OCI-LY3 (cell line): ENCODE data around the gene ZBTB48.

Experiments
- H2AFZ ChIP-seq: fragments of 200-600, 300-600 bp; shearing (Covaris generic); 2 replicates; pipeline ENCODE4 v1.6.0; 2014; ENCODE audit warnings: antibody characterized with exemption, low read depth, low read length
- H3K27ac ChIP-seq: fragments of 200-600, 300-600 bp; sonication (generic); 2 replicates; pipeline ENCODE4 v1.5.1; 2014; ENCODE audit warnings: mild to moderate bottlenecking, low read length, moderate library complexity, mixed read lengths
- H3K27me3 ChIP-seq: fragments of 200-600, 300-600 bp; sonication (generic); 2 replicates; pipeline ENCODE4 v1.6.1; 2014; ENCODE audit warnings: low read depth, low read length, mixed read lengths
- H3K36me3 ChIP-seq: fragments of 200-600, 300-600 bp; sonication (generic); replicated peaks from 2 replicates; pipeline ENCODE3; 2014; ENCODE audit warnings: low read depth, low read length, mixed read lengths
- H3K4me1 ChIP-seq: fragments of 300-600, 200-600 bp; sonication (generic); 2 replicates; pipeline ENCODE4 v1.6.1; 2014; ENCODE audit warnings: low read length, mixed read lengths
- H3K4me2 ChIP-seq: fragments of 200-600, 300-600 bp; sonication (generic); 2 replicates; pipeline ENCODE4 v1.6.1; 2014; ENCODE audit warnings: low read length, mixed read lengths
- H3K4me3 ChIP-seq: fragments of 300-600, 200-600 bp; sonication (generic); 2 replicates; pipeline ENCODE4 v1.5.1; 2014; ENCODE audit warnings: antibody characterized with exemption, mild to moderate bottlenecking, low read length, moderate library complexity
- H3K79me2 ChIP-seq: fragments of 300-600, 200-600 bp; shearing (Covaris generic); 2 replicates; pipeline ENCODE4 v1.6.1; 2014; ENCODE audit warnings: mild to moderate bottlenecking, low read length, mixed read lengths
- H3K9ac ChIP-seq: fragments of 300-600, 200-600 bp; shearing (Covaris generic); 2 replicates; pipeline ENCODE4 v1.6.0; 2014; ENCODE audit warnings: mild to moderate bottlenecking, low read length, moderate library complexity
- H3K9me3 ChIP-seq: fragments of 200-600, 300-600 bp; shearing (Covaris generic); 2 replicates; pipeline ENCODE4 v1.6.1; 2014; ENCODE audit warnings: low read length, mixed read lengths; ENCODE audit not compliant: insufficient read depth
- H4K20me1 ChIP-seq: fragments of 200-600, 300-600 bp; sonication (generic); 2 replicates; pipeline ENCODE4 v1.6.1; 2016; ENCODE audit warnings: low read length, mixed read lengths; ENCODE audit not compliant: insufficient read depth
- CTCF ChIP-seq: fragments of 200-600, 300-600 bp; sonication (generic); IDR thresholded peaks from 2 replicates; pipeline ENCODE4 v1.5.1; 2014; ENCODE audit warnings: antibody characterized with exemption, low read length, low read depth
- EZH2phosphoT487 ChIP-seq: fragments of 200-600 bp; shearing (Covaris generic); IDR thresholded peaks from 2 replicates; pipeline ENCODE4 v1.6.1; 2018; ENCODE audit warnings: antibody characterized with exemption, mixed run types, low read depth

Gene ZBTB48

GRCh38 chr1:6588893-6589520 lies 9.2 kb downstream of the ZBTB48 start:
- no peaks in the 10 kb centered on the region for H3K4me1 ChIP-seq
- H3K27ac ChIP-seq = no peak overlapping the region
- peaks cover 6% of the 10 kb centered on the region for H3K36me3 ChIP-seq
- no peaks in the 10 kb centered on the region for H3K9me3 ChIP-seq
- H3K27me3 ChIP-seq = no peaks in the 10 kb centered on the region
- no peaks in the 10 kb centered on the region for H4K20me1 ChIP-seq
- H3K9ac ChIP-seq = no peak overlapping the region
- H3K4me3 ChIP-seq = no peak overlapping the region
- no peak for TF ChIP-seq EZH2phosphoT487
- no peaks in the 10 kb centered on the region for H3K79me2 ChIP-seq
- no peak overlapping the region for H3K4me2 ChIP-seq
- no peak overlapping the region for H2AFZ ChIP-seq

- Histone ChIP-seq H3K9me3 (no peaks in the 10 kb centered on the region), H3K79me2 (no peaks in the 10 kb centered on the region), H2AFZ (no peak overlapping the region), H3K4me1 (no peaks in the 10 kb centered on the region), H3K4me2 (no peak overlapping the region), H3K27me3 (no peaks in the 10 kb centered on the region), H3K36me3 (peaks cover 6% of the 10 kb centered on the region), H4K20me1 (no peaks in the 10 kb centered on the region), H3K27ac (no peak overlapping the region), H3K4me3 (no peak overlapping the region), H3K9ac (no peak overlapping the region)
- TF ChIP-seq EZH2phosphoT487 = no peak
- TF ChIP-seq CTCF = no peak
Measured at GRCh38 chr1:6590046-6590445, 10.3 kb downstream of the ZBTB48 start.

GRCh38 chr1:6591222-6591621 lies 11.4 kb downstream of the ZBTB48 start:
- TF ChIP-seq EZH2phosphoT487 (no peak), CTCF (no peak)
- H3K9me3 ChIP-seq = no peaks in the 10 kb centered on the region
- H4K20me1 ChIP-seq = no peaks in the 10 kb centered on the region
- H3K27me3 ChIP-seq = no peaks in the 10 kb centered on the region
- no peaks in the 10 kb centered on the region for H3K4me1 ChIP-seq
- no peak overlapping the region for H2AFZ ChIP-seq
- peaks cover 6% of the 10 kb centered on the region for H3K36me3 ChIP-seq
- no peak overlapping the region for H3K4me3 ChIP-seq
- H3K27ac ChIP-seq = no peak overlapping the region
- H3K4me2 ChIP-seq = no peak overlapping the region
- peaks cover 5% of the 10 kb centered on the region; the same call in 1 of the 2 replicates for H3K79me2 ChIP-seq
- no peak overlapping the region for H3K9ac ChIP-seq

- H3K27ac ChIP-seq = no peak overlapping the region
- peaks cover 2% of the 10 kb centered on the region; the same call in 1 of the 2 replicates for H4K20me1 ChIP-seq
- peaks cover 9% of the 10 kb centered on the region for H3K79me2 ChIP-seq
- H2AFZ ChIP-seq = no peak overlapping the region
- H3K4me1 ChIP-seq = no peaks in the 10 kb centered on the region
- no peak overlapping the region for H3K9ac ChIP-seq
- H3K27me3 ChIP-seq = no peaks in the 10 kb centered on the region
- TF ChIP-seq CTCF = no peak
- TF ChIP-seq EZH2phosphoT487 = no peak
- no peaks in the 10 kb centered on the region for H3K9me3 ChIP-seq
- H3K4me3 ChIP-seq = no peak overlapping the region
- H3K36me3 ChIP-seq = peaks cover 6% of the 10 kb centered on the region
- H3K4me2 ChIP-seq = no peak overlapping the region
Measured at GRCh38 chr1:6591644-6592043, 11.8 kb downstream of the ZBTB48 start.
